HEK293T (cell line): Measurements from ENCODE around the gene TMEM176B.

Source experiments
- ELF4 ChIP-seq: fragments of 450-650 bp; IDR thresholded peaks from 2 replicates; pipeline ENCODE4 v1.6.1; 2017; ENCODE audit warnings: antibody characterized with exemption
- FOXM1 ChIP-seq: fragments of 450-650 bp; IDR thresholded peaks from 2 replicates; pipeline ENCODE4 v1.6.1; 2017; ENCODE audit warnings: mild to moderate bottlenecking, borderline replicate concordance
- SP1 ChIP-seq: fragments of 450-650 bp; IDR thresholded peaks from 2 replicates; pipeline ENCODE4 v1.6.1; 2017
- SUZ12 ChIP-seq: fragments of 450-650 bp; IDR thresholded peaks from 2 replicates; pipeline ENCODE4 v1.6.1; 2016; ENCODE audit warnings: mild to moderate bottlenecking
- TARDBP ChIP-seq: fragments of 450-650 bp; IDR thresholded peaks from 2 replicates; pipeline ENCODE4 v1.6.1; 2016

GRCh38 chr7:150745876-150746275 lies 54.3 kb downstream of the TMEM176B start:
- TF ChIP-seq SUZ12 (no peak), TARDBP (no peak), ELF4 (no peak), FOXM1 (no peak), SP1 (no peak)
